Vagina (tissue), 2 donors: ENCODE measurements around the gene ASB4. TPM values are rescaled to one million over a fixed set of nuclear protein-coding genes. Genes with fewer than 3 reads are reported as not detected.

ENCODE experiments used
- DNase-seq, 2 donors: peaks; one replicate each; pipeline ENCODE4 v3.0.0-alpha.2; 2017; ENCODE audit errors: extremely low spot score in 2 of 2
- H3K27ac ChIP-seq: fragments of 200-600 bp; sonication (generic); one replicate; pipeline ENCODE4 v1.5.1; 2019
- H3K27me3 ChIP-seq: fragments of 200-600 bp; sonication (generic); one replicate; pipeline ENCODE4 v1.5.1; 2019
- H3K36me3 ChIP-seq, 2 donors: fragments of 200-600 bp; sonication (generic); one replicate each; pipeline ENCODE4 v1.5.1; 2017 to 2019
- H3K4me1 ChIP-seq: fragments of 200-600 bp; sonication (generic); one replicate; pipeline ENCODE4 v1.5.1; 2019
- H3K4me3 ChIP-seq, 2 donors: fragments of 200-600 bp; sonication (generic); 1 replicate in 1 of 2; 2 replicates in 1 of 2; pipeline ENCODE4 v1.5.1; 2016 to 2019
- H3K9me3 ChIP-seq: fragments of 200-600 bp; sonication (generic); one replicate; pipeline ENCODE4 v1.5.1; 2019
- CTCF ChIP-seq, 3 experiments: fragments of 450-650 bp in 2 of 3; fragments of 200-600 bp in 1 of 3; sonication (generic) in 1 of 3; IDR thresholded peaks; one replicate each; pipeline ENCODE4 v1.5.1; 2017 to 2019; ENCODE audit warnings: antibody characterized with exemption in 3 of 3, mild to moderate bottlenecking in 2 of 3, moderate library complexity in 2 of 3
- POLR2A ChIP-seq, 2 donors: fragments of 450-650 bp; IDR thresholded peaks; one replicate each; pipeline ENCODE4 v1.6.1; 2017; ENCODE audit warnings: antibody characterized with exemption in 2 of 2, mild to moderate bottlenecking in 2 of 2, moderate library complexity in 2 of 2
- POLR2AphosphoS5 ChIP-seq, 2 donors: sonication (generic); formaldehyde crosslinking; IDR thresholded peaks; one replicate each; pipeline ENCODE4 v1.9.0; 2017; ENCODE audit warnings: antibody characterized with exemption in 2 of 2, mild to moderate bottlenecking in 2 of 2, low read depth in 1 of 2; ENCODE audit not compliant: insufficient read depth in 1 of 2
- intact Hi-C: fragments of 100-400 bp; cut with DNase I; formaldehyde crosslinking; loops from one replicate; pipeline ENCODE4 v1.15.1; 2023
- total RNA-seq: library from RNA; depleted of rRNA; stranded (reverse); fragments of >200 nt; gene quantifications from one replicate; pipeline ENCODE4 v1.2.3, GENCODE V29; 2016

Gene ASB4
- total RNA-seq, 1 donor from 2014 or later = 0.25 TPM

GRCh38 chr7:95545673-95546072 is 59.9 kb downstream of the ASB4 start:
- intact Hi-C loops = loop anchor here (5.0 kb wide), 1 partner anchor 62 kb away; no protein-coding TSS in a partner anchor
- no peaks in the 10 kb centered on the region for H3K36me3 ChIP-seq
- H3K4me1 ChIP-seq = peaks cover 46% of the 10 kb centered on the region
- DNase-seq = no peak
- H3K27ac ChIP-seq = peak overlapping the region; percentile 79
- peak overlapping the region in 1 of 2 donors; percentile 36 for H3K4me3 ChIP-seq
- TF ChIP-seq POLR2AphosphoS5 (IDR thresholded peaks at IDR 0.05; ENCODE audit: insufficient read depth in 1 of 2, low read depth in 1 of 2) (no peak), CTCF (IDR thresholded peaks at IDR 0.05) (no peak), POLR2A (IDR thresholded peaks at IDR 0.05) (no peak)
- no peaks in the 10 kb centered on the region for H3K27me3 ChIP-seq
- H3K9me3 ChIP-seq = no peaks in the 10 kb centered on the region

DNA sequence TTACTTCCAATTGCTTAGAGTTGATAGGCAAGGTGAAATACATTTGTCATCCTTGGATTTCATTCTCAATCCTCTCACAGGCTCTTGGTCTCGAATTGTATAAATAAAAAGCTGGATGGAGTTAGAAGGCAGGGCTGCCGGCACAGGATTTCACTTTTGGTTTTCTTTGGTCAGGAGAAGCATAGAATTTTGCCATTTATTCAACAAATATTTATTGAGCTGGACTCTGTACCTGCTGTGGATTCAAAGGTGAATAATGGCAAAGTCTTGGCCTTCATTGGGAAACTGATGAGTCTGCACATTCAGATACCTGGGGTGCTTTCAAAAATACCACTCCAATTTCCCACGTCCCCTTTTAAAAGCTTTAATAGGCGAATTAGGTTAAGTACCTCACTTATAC is 60.9 kb downstream of the ASB4 start:
- peaks cover 55% of the 10 kb centered on the region for H3K4me1 ChIP-seq
- H3K9me3 ChIP-seq = no peaks in the 10 kb centered on the region
- H3K36me3 ChIP-seq = no peaks in the 10 kb centered on the region
- no peak overlapping the region for H3K4me3 ChIP-seq
- no peak for DNase-seq
- intact Hi-C loops = loop anchor here (5.0 kb wide), 1 partner anchor 61 kb away; no protein-coding TSS in a partner anchor
- H3K27me3 ChIP-seq = no peaks in the 10 kb centered on the region
- peak overlapping the region; percentile 79 for H3K27ac ChIP-seq
- TF ChIP-seq POLR2AphosphoS5 (IDR thresholded peaks at IDR 0.05; ENCODE audit: insufficient read depth in 1 of 2, low read depth in 1 of 2) = no peak
- no peak for TF ChIP-seq POLR2A (IDR thresholded peaks at IDR 0.05)
- TF ChIP-seq CTCF (IDR thresholded peaks at IDR 0.05) = no peak

DNA sequence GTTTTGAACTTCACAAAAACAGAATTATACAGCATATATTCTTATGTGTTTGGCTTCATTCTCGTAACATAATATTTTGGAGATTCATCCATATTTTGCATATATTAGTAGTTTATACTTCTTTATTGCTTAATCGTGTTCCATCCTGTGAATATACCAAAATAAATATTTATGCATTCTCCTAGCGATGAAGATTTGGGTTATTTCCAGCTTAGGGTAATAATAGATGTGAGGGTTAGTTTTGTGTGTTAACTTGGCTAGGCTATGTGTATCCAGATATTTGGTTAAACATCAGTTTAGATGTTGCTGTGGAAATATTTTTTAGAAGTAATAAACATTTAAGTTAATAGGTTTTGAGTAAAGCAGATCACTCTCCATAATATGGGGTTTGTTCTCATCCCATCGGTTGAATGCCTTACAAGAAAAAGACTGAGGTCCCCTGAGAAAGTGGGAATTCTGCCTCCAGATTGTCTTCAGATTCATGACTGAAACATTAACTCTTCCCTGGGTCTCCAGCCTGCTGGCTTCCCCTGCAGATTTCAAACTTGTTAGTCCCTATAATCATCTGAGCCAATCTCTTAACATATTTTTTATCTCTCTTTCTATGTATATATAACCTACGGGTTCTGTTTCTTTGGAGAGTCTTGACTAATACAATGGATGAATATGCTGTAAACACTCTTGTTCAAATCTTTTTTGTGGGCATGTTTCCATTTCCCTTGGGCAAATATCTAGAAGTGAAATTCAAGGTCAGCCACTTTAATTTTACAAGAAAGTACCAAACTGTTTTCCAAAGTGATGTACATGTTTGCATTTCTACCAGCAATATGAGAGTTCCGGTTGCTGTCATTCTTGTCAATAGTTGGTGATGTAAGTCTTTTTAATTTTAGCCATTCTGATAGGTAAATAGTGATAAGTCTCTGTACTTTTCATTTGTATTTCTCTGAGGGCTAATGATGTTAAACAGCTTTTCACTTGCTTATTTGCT is 61.9 kb downstream of the ASB4 start:
- Histone ChIP-seq H3K36me3 (no peaks in the 10 kb centered on the region), H3K27ac (peak overlapping the region; percentile 53), H3K4me3 (no peak overlapping the region), H3K9me3 (no peaks in the 10 kb centered on the region), H3K27me3 (no peaks in the 10 kb centered on the region), H3K4me1 (peaks cover 55% of the 10 kb centered on the region)
- TF ChIP-seq CTCF (IDR thresholded peaks at IDR 0.05) = no peak
- TF ChIP-seq POLR2A (IDR thresholded peaks at IDR 0.05) = no peak
- TF ChIP-seq POLR2AphosphoS5 (IDR thresholded peaks at IDR 0.05; ENCODE audit: insufficient read depth in 1 of 2, low read depth in 1 of 2) = no peak
- intact Hi-C loops = loop anchor here (5.0 kb wide), 1 partner anchor 60 kb away; no protein-coding TSS in a partner anchor
- no peak for DNase-seq

GRCh38 chr7:95549818-95550529 is 64.2 kb downstream of the ASB4 start:
- H3K27me3 ChIP-seq = no peaks in the 10 kb centered on the region
- H3K36me3 ChIP-seq = no peaks in the 10 kb centered on the region
- H3K4me3 ChIP-seq = peak overlapping the region in 1 of 2 donors; percentile 12
- peak overlapping the region; percentile 79 for H3K27ac ChIP-seq
- no peaks in the 10 kb centered on the region for H3K9me3 ChIP-seq
- intact Hi-C loops = loop anchor here (5.0 kb wide), 2 partner anchors 47 to 57 kb away; partner anchors contain the start of gene PDK4
- peaks cover 55% of the 10 kb centered on the region for H3K4me1 ChIP-seq
- peak in 1 of 2 donors; percentile 99 for DNase-seq
- TF ChIP-seq CTCF (IDR thresholded peaks at IDR 0.05) = no peak
- TF ChIP-seq POLR2AphosphoS5 (IDR thresholded peaks at IDR 0.05; ENCODE audit: insufficient read depth in 1 of 2, low read depth in 1 of 2) = peak; percentile 62 to 96
- TF ChIP-seq POLR2A (IDR thresholded peaks at IDR 0.05) = peak in 1 of 2 donors; percentile 27
